ENCODE data around the gene GRIN2A.

The GRIN2A gene

GRCh38 chr16:10182222-10183053 is at the start of gene GRIN2A:
GRIN2A (minus strand) TSS chr16:10182428; CDS start chr16:10180411, 2,017 bp downstream.
- peak; percentile 5 for DNase-seq

- DNase-seq: no peak
Measured at GRCh38 chr16:10231563-10231962, 49.3 kb upstream of the GRIN2A start.

GRCh38 chr16:10228779-10229178 is 46.6 kb upstream of the GRIN2A start:
- DNase-seq: no peak

- DNase-seq: no peak
Measured at GRCh38 chr16:10226987-10227306, 44.7 kb upstream of the GRIN2A start.

- no peak for DNase-seq
Measured at GRCh38 chr16:10226141-10226986, 44.1 kb upstream of the GRIN2A start.

GRCh38 chr16:10225653-10226052 is 43.4 kb upstream of the GRIN2A start:
- no peak for DNase-seq

- DNase-seq: no peak
Measured at GRCh38 chr16:10224850-10225249, 42.6 kb upstream of the GRIN2A start.

- DNase-seq: no peak
Measured at GRCh38 chr16:10220942-10221341, 38.7 kb upstream of the GRIN2A start.

GRCh38 chr16:10219742-10220141 is 37.5 kb upstream of the GRIN2A start:
- no peak for DNase-seq

- DNase-seq: no peak
Measured at GRCh38 chr16:10218490-10219206, 36.4 kb upstream of the GRIN2A start.

GRCh38 chr16:10213748-10214147 is 31.5 kb upstream of the GRIN2A start:
- no peak for DNase-seq

GRCh38 chr16:10210944-10211343 is 28.7 kb upstream of the GRIN2A start:
- DNase-seq: no peak

- DNase-seq: no peak
Measured at GRCh38 chr16:10206865-10207264, 24.6 kb upstream of the GRIN2A start.

GRCh38 chr16:10206215-10206614 is 24.0 kb upstream of the GRIN2A start:
- no peak for DNase-seq

GRCh38 chr16:10205688-10206087 is 23.5 kb upstream of the GRIN2A start:
- no peak for DNase-seq

- no peak for DNase-seq
Measured at GRCh38 chr16:10202649-10203048, 20.4 kb upstream of the GRIN2A start.

- no peak for DNase-seq
Measured at GRCh38 chr16:10200637-10201586, 18.7 kb upstream of the GRIN2A start.

- DNase-seq: no peak
Measured at GRCh38 chr16:10196999-10197398, 14.8 kb upstream of the GRIN2A start.

- DNase-seq: no peak
Measured at GRCh38 chr16:10191096-10191495, 8.9 kb upstream of the GRIN2A start.

- DNase-seq: no peak
Measured at GRCh38 chr16:10189861-10190390, 7.7 kb upstream of the GRIN2A start.

- DNase-seq: no peak
Measured at GRCh38 chr16:10188236-10188635, 6.0 kb upstream of the GRIN2A start.
